ENCODE results near the gene LRRN3.
"Not testable (repeated sequence)": the region's sequence is repeated elsewhere in the genome, so short reads cannot be mapped to it uniquely, and the experiment has no call there.

The LRRN3 gene

DNA sequence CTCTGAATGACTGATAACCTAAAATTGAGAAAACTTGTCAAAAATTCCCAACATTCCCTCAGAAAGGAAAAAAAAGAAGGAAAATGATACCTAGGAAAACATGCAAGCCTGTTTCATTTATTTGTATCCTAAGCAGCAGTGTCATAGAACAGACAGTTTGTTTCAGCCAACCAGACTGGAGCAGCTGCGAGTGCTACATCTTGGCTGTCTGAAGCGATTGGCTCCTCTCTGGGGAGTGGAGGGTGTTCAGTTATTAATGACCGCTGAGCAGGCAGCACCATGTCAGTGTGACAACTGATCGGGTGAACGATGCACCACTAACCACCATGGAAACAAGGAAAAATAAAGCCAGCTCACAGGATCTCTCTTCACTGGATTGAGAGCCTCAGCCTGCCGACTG is at the start of gene LRRN3:
Gene LRRN3 (plus strand): TSS at position 282 of the 400 bp plus-strand sequence. CDS start 31,646 bp downstream, outside the sequence.
- no peak for DNase-seq (ENCODE audit: low read depth in 2 of 2)

GRCh38 chr7:111041577-111041976 is 49.4 kb upstream of the LRRN3 start:
- no peak for DNase-seq (ENCODE audit: low read depth in 2 of 2)

GRCh38 chr7:111042842-111043241 is 48.1 kb upstream of the LRRN3 start:
- DNase-seq (ENCODE audit: low read depth in 2 of 2), result no peak

GRCh38 chr7:111043561-111043960 is 47.4 kb upstream of the LRRN3 start:
- no peak for DNase-seq (ENCODE audit: low read depth in 2 of 2)

- DNase-seq (ENCODE audit: low read depth in 2 of 2), result peak; percentile 3 to 4
Measured at GRCh38 chr7:111045449-111045848, 45.5 kb upstream of the LRRN3 start.

- DNase-seq (ENCODE audit: low read depth in 2 of 2), result no peak
Measured at GRCh38 chr7:111047595-111047994, 43.3 kb upstream of the LRRN3 start.

GRCh38 chr7:111049971-111050680 is 40.8 kb upstream of the LRRN3 start:
- no peak for DNase-seq (ENCODE audit: low read depth in 2 of 2)

DNA sequence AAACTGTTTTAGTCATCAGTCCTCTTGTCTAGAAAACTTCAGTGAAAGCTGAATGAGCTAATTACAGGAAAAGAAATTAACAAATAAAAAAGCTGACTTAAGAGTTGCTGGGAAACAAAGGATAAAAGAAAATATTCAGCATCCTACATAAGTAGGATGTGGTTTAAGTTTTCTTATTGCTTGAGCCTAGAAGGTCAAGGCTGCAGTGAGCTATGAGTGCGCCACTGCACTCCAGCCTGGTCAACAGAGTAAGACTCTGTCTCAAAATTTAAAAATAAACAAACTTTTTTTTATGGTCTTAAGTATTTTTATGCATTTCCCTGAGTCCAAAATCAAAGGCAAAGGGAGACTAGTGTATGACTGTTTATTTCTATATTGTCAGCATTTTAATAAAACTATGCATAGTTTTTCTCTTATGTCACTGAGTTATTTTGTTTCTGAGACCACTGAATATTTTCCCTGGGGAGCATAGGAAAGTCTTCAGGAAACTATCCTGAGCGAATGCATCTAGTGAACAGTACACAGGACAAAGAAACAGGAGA is 40.0 kb upstream of the LRRN3 start:
- no peak for DNase-seq (ENCODE audit: low read depth in 2 of 2)

DNA sequence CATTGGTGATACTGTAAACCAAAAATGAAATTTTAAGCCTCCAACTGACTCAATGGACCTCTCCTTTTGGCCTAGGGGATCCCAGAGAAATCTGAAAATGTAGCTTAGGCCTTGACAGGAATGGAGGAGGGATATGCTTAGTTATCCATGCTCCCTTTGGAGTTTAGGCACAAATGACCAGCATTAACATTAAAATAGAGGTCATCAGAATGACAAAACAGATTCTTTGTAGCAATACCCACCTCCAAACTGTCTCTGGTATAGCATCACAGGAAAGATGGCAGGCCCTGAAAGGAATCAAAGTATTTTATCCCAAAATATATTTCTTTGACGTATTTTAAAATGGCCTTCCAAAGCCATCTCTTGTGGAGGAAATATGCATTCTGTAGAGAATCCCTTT is 39.1 kb upstream of the LRRN3 start:
- DNase-seq (ENCODE audit: low read depth in 2 of 2), result no peak

- DNase-seq (ENCODE audit: low read depth in 2 of 2), result no peak
Measured at GRCh38 chr7:111053035-111053434, 37.9 kb upstream of the LRRN3 start.

DNA sequence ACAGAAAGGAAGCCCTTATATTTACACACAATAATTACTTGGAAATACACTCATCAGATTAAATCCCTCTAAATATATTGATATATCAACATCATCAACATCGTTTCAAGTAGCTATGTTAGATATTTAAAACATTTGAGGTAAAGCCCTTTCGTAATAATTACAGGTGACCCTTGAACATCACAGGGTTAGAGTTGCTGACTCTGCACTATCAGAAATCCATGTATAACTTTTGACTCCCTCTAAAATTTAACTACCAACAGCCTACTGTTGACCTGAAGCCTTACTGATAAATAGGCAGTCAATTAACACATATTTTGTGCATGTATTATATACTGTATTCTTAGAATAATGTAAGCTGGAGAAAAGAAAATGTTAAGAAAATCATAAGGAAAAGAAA is 34.6 kb upstream of the LRRN3 start:
- no peak for DNase-seq (ENCODE audit: low read depth in 2 of 2)

- no peak for DNase-seq (ENCODE audit: low read depth in 2 of 2)
Measured at GRCh38 chr7:111057066-111057465, 33.9 kb upstream of the LRRN3 start.

- DNase-seq (ENCODE audit: low read depth in 2 of 2), result no peak
Measured at GRCh38 chr7:111059833-111060232, 31.1 kb upstream of the LRRN3 start.

GRCh38 chr7:111063166-111063565 is 27.8 kb upstream of the LRRN3 start:
- DNase-seq (ENCODE audit: low read depth in 2 of 2), result no peak

GRCh38 chr7:111067251-111067650 is 23.7 kb upstream of the LRRN3 start:
- DNase-seq (ENCODE audit: low read depth in 2 of 2), result no peak

- DNase-seq (ENCODE audit: low read depth in 2 of 2), result no peak
Measured at GRCh38 chr7:111067682-111068081, 23.2 kb upstream of the LRRN3 start.

GRCh38 chr7:111068618-111069017 is 22.3 kb upstream of the LRRN3 start:
- no peak for DNase-seq (ENCODE audit: low read depth in 2 of 2)

DNA sequence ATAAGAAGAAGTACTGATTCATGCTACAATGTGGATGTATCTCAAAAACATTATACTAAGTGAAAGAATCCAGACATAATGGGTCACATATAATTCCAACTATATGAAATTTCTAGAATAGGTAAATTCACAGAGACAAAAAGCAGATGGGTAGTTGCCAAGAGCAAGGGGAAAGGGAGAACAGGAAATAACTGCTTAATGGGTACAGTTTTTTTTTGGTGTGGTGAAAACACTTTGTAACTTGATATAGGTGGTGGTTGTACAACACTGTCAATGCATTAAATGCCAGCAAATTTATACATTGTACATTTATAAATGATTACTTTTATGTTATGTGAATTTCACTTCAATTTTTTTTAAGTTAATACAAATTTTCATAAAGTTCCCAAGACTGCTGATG is 19.4 kb upstream of the LRRN3 start:
- DNase-seq (ENCODE audit: low read depth in 2 of 2), result no peak

DNA sequence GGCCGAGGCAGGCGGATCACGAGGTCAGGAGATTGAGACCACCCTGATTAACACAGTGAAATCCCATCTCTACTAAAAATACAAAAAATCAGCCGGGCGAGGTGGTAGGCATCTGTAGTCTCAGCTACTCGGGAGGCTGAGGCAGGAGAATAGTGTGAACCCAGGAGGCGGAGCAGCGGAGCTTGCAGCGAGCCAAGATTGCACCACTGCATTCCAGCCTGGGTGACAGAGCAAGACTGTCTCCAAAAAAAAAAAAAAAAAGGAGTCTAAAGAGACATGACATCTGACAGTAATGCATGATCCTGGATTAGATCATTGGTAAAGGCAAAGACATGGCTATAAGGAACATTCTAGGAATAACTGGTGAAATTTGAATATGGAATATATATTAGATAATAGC is 18.3 kb upstream of the LRRN3 start:
- DNase-seq (ENCODE audit: low read depth in 2 of 2), result not testable (repeated sequence)

DNA sequence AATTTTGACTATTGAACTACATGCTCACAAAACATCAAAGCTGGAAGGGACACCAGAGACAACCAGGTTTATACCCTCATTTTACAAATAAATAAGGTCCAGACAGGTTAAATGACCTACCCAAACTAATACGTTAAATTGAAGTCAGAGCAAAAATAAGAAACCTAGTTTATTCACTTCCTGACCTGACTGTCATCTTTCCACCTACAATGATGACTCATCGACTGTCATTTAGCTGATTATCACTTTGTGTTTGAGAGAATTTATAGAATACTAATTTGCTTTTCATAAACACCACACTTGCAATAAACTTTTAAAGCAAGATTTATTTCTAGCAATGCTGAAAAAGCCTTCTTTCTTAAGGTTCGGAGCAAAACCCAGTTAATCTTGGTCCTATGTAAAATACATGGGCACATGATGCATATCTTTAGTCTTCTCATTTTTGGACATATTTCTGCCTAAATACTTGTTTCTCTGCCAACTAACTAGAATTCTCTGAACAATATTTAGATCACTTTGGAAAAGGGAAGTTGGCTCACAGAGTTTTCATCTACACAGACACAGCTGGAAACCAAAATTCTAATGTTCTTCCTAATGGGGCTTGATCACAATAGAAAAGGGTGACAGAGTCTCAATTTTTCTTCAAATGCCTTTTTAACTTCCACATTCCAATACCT is 16.7 kb upstream of the LRRN3 start:
- DNase-seq (ENCODE audit: low read depth in 2 of 2), result peak in 1 of 2 experiments; percentile 9

- DNase-seq (ENCODE audit: low read depth in 2 of 2), result no peak
Measured at GRCh38 chr7:111074748-111075146, 16.2 kb upstream of the LRRN3 start.

DNA sequence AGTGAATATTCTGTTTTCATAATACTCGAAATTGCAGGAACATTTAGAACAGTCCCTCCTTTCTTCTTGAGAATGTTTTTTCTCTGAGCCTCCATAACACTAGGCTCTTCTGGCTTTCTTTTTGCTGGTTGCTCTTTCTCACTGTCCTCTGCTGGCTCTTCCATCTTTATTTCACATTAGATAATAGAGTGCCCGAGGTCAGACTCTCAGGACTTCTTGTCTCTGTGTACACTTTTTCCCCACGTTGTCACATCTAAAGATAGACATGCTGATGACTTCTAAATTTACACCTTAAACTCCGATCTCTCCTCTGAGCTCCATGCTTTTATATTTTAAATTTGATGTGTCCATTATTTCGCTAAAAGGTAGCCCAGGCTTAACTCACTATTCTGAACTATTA is 15.4 kb upstream of the LRRN3 start:
- no peak for DNase-seq (ENCODE audit: low read depth in 2 of 2)

DNA sequence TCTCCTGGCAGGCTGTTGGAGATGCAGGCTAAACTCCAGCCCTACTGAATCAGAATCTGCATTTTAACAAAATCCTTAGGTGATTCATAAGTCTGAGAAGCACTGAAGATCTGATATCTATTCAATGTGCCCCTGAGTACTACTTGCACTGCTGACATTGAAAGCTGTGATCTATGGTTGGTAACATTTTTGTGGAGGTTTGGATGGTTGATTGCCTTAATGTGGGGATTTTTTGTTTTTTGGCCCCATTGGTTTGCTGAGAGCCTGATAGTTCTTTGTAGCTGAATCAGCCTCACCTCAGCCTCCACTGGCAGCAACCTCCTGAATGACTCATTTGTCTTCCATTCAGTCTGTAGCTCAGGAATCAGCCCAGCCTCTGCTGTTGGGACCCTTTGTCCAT is 14.7 kb upstream of the LRRN3 start:
- DNase-seq (ENCODE audit: low read depth in 2 of 2), result peak; percentile 19 to 27
